RWPE1 (cell line): ENCODE data around the gene SMIM13.

Source experiments
- CTCF ChIA-PET: fragments of 350-600 bp; sonication (Branson Sonifier 250); formaldehyde crosslinking; extraction: SDS; loops from one replicate; lab custom pipeline; 2021; lab: Yijun Ruan, JAX
- POLR2A ChIA-PET: fragments of 400-600 bp; formaldehyde crosslinking; extraction: SDS; loops from one replicate; lab custom pipeline; 2020; ENCODE audit warnings: antibody characterized with exemption; ENCODE audit not compliant: low non-redundant PET; lab: Yijun Ruan, JAX
- DNase-seq: peaks from one replicate; pipeline ENCODE4 v3.0.0; 2012; ENCODE audit warnings: low spot score
- H3K27ac ChIP-seq: fragments of 450-650 bp; 2 replicates; pipeline ENCODE4 v1.5.1; 2017
- TF ChIP-seq, protein P1 (sequence below): fragments of 450-650 bp; conservative IDR thresholded peaks from 2 replicates; pipeline ENCODE4 v1.5.1; 2017; ENCODE audit warnings: low read depth, mild to moderate bottlenecking

The SMIM13 gene

DNA sequence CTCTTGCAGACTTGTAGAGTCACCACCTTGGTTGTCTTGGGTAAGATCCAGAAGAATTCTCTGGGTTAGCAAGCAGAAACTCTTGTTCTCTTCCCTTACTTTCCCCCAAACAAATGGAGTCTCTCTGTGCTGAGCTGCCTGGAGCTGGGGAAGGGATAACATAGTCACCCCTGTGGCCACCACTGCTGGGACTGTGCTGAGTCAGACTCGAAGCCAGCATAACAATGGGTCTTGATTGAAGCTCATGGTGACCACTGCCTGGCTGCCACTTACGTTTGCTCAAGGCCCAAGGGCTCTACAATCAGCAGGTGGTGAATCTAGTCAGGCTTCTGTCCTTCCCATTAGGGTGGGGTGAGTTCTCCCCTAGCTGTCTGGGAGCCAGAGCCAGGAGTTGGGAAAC lies 33.2 kb downstream of the SMIM13 start:
- TF ChIP-seq, protein P1, sequence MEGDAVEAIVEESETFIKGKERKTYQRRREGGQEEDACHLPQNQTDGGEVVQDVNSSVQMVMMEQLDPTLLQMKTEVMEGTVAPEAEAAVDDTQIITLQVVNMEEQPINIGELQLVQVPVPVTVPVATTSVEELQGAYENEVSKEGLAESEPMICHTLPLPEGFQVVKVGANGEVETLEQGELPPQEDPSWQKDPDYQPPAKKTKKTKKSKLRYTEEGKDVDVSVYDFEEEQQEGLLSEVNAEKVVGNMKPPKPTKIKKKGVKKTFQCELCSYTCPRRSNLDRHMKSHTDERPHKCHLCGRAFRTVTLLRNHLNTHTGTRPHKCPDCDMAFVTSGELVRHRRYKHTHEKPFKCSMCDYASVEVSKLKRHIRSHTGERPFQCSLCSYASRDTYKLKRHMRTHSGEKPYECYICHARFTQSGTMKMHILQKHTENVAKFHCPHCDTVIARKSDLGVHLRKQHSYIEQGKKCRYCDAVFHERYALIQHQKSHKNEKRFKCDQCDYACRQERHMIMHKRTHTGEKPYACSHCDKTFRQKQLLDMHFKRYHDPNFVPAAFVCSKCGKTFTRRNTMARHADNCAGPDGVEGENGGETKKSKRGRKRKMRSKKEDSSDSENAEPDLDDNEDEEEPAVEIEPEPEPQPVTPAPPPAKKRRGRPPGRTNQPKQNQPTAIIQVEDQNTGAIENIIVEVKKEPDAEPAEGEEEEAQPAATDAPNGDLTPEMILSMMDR = no peak
- ChIA-PET CTCF (no interaction called here), POLR2A (no interaction called here)
- DNase-seq = no peak
- H3K27ac ChIP-seq = no peak overlapping the region

DNA sequence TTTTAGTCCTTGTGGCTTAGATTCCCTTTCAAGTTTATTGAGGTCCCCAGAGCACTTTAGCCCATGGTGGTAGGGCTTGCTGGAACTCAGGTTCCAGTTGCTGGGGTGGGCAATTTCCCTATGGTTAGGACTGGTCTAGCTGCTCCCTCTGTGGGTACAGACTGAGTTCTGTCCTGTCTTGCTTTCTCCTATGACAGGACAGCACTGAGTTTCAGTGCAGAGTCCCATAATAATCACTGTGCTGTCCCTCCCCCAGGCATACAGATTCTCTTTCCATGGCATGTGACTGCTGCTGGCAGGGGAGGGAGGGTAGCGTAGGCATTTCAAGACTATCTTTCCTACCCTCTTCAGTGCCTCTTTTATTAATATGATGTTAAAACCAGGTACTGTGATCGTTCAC lies 35.0 kb downstream of the SMIM13 start:
- POLR2A ChIA-PET = no interaction called here
- H3K27ac ChIP-seq = no peak overlapping the region
- DNase-seq = no peak
- TF ChIP-seq, protein P1 = no peak
- CTCF ChIA-PET = interaction anchor here (0.6 kb wide), 1 partner anchor 10 kb away, joined by 3 read pairs; no protein-coding TSS in a partner anchor

DNA sequence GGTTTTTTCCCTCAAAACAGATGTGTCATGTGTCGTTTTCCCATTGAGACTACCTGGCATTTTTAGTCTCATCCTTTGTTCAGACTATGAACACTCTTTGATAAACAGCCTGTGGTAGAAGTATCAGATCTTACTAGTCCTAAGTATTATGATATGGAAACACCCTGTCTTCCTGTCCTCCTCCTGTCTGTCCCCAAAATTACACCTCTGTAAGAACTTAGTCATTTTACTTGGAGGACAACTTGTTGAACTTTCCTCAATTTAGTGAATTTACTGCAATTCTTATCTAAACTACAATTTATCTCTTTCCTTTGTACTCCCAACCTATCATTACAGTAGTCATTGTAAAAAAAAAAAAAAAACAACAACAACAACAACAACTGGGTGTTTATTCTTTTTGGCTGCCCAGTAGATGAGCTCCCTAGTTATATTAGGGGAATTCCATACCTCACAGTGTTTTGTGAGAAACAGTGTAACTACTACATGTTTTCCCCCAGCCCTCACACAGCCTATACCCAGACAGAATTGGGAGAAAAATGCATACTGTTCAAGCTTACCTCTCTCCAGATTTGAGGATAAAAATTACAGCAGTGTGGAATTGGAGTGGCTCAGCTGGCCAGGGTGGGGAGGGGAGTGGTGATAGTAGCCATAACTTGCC lies 36.4 kb downstream of the SMIM13 start:
- TF ChIP-seq, protein P1 = no peak
- ChIA-PET POLR2A (no interaction called here), CTCF (interaction anchor here (0.6 to 0.7 kb wide), 3 partner anchors 19 to 214 kb away, joined by 3 to 5 read pairs (median 3); no protein-coding TSS in a partner anchor)
- DNase-seq = no peak
- H3K27ac ChIP-seq = no peak overlapping the region

- no peak for DNase-seq
- H3K27ac ChIP-seq = no peak overlapping the region
- POLR2A ChIA-PET = no interaction called here
- CTCF ChIA-PET = interaction anchor here (0.6 kb wide), 1 partner anchor 214 kb away, joined by 3 read pairs; no protein-coding TSS in a partner anchor
- TF ChIP-seq, protein P1 = no peak
Observed at GRCh38 chr6:11130605-11131004, 37.0 kb downstream of the SMIM13 start.

GRCh38 chr6:11132194-11132888 lies 38.7 kb downstream of the SMIM13 start:
- TF ChIP-seq, protein P1 = no peak
- no peak for DNase-seq
- no peak overlapping the region for H3K27ac ChIP-seq
- CTCF ChIA-PET = no interaction called here
- POLR2A ChIA-PET = no interaction called here

GRCh38 chr6:11133281-11133680 lies 39.6 kb downstream of the SMIM13 start:
- TF ChIP-seq, protein P1 = no peak
- H3K27ac ChIP-seq = no peak overlapping the region
- POLR2A ChIA-PET = no interaction called here
- DNase-seq = no peak
- CTCF ChIA-PET = no interaction called here
